GM15510 (cell line): ENCODE measurements around the gene EVI5.

Experiments used
- POLR2A ChIP-seq: IDR thresholded peaks from 3 replicates; pipeline ENCODE4 v1.6.1; 2011; ENCODE audit warnings: borderline replicate concordance; ENCODE audit not compliant: insufficient read length; ENCODE audit errors: extremely low read depth

Gene EVI5

DNA sequence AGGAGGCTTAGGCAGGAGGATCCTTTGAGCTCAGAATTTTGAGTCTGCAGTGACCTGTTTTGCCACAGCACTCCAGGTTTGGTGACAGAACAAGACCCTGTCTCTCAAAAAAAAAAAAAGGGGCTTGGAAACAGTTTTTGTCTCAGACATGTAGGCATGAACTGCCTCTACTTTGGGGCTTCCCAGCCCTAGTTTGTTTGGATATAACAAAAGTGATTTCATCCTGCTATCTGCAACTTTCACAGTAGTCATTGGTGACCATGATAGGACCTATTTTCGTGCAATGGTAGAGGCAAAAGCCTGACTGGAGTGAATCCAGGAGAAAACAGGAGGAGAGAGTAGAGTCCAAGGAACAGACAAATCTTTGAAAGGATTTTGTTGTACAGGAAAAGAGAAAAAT lies 20.3 kb upstream of the EVI5 start:
- TF ChIP-seq POLR2A = no peak

GRCh38 chr1:92804721-92805201 lies 19.9 kb upstream of the EVI5 start:
- no peak for TF ChIP-seq POLR2A

- no peak for TF ChIP-seq POLR2A
Measured at GRCh38 chr1:92803140-92803887, 18.4 kb upstream of the EVI5 start.

DNA sequence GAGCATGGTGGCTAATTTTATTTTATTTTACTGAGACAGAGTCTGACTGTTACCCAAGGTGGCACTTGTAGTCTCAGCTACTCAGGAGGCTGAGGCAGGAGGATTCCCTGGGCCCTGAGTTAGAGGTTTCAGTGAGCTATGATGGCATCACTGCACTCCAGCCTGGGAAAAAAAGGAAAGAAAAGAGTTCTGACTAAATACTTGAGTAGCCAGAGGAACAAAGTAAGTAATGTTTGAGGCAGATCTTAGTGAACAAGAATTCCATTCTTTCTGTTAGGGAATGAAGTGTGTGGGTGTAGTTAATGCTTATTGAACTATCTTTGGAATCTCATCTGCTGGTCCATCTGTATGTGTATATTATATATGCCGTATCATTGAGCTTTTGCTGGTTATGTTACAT lies 13.1 kb upstream of the EVI5 start:
- no peak for TF ChIP-seq POLR2A

DNA sequence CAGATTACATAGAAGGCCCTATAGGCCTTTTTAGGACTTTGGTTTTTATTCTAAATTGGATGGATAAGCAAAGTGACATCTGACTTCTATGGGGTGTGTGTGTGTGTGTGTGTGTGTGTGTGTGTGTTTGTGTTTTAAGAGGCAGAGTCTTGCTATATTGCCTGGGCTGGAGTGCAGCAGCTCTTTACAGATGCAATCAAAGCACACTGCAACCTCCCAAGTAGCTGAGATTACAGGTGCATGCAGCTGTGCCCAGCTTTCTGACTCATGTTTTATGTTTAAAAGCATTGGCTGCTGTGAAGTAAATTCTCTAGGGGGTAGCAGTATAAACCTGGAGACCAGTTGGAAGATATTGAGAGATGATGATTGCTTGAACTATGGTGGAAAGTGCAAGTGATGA lies 12.4 kb upstream of the EVI5 start:
- no peak for TF ChIP-seq POLR2A

DNA sequence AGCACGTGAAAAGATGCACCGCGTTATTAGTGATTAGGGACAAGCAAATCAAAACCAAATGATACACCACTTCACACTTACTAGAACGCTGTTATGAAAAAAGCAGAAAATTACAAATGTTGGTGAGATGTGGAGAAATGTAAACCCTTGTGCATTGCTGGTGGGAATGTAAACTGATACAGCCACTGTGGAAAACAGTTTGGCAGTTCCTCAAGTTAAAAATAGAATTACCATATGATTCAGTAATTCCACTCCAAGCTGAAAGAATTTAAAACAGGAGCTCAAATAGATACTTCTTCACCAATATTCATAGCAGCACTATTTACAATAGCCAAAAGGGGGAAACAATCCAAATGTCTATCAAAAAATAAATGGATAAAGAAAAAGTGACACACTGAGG lies 10.3 kb upstream of the EVI5 start:
- no peak for TF ChIP-seq POLR2A

DNA sequence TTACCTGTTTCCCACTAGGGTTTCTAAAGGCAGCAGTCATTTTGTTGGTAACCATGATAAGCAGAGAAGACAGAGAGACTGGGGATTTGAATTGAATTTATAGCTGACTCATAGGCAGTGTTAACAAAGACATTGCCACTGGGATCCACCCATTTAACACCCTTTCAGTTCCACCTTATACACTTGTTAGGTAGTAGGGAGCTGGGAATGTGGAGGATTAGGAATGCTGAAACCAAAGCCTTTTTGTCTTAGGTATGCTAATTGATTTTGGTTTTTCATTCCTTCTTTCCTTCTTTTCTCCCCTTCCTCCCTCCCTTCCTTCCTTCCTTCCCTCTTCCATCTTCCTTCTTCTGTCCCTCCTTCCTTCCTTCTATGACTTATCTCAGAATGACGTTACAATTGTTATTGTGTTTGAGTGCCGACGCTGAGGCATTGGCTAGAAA lies 7.5 kb upstream of the EVI5 start:
- TF ChIP-seq POLR2A = no peak

- no peak for TF ChIP-seq POLR2A
Measured at GRCh38 chr1:92791487-92792066, 6.7 kb upstream of the EVI5 start.

DNA sequence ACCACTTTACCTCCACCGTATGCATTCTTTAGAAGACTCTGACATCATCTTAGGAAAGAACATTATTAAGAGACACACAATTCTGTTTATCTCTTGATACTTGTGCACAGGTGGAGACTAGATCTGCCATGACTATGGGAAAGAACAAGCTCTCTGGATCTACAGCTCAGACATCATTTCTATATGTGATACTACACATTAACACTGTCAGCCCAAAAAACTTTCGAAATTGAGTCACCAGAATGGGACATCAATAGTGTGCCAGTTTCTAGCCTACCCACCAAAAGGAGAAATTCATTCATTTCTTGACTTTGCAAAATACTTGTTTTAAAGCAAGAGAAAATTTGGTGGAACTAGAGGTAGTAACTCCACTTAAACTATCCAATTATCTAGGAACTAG lies 6.0 kb upstream of the EVI5 start:
- TF ChIP-seq POLR2A = no peak

DNA sequence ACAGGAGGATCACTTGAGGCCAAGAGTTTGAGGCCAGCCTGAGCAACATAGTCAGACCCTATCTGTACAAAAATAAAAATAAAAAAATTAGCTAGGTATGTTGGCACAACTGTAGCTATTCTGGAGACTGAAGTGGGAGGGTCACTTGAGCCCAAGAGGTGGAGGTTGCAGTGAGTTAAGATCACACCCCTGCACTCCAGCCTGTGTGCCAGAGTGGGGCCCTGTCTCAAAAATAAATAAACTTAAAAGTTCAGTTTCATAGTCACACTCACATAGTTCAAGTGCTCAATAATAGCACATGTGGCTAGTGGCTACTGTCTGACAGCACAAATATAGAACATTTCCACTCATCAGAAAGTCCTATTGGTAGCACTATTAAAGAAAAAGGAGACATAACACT lies 5.2 kb upstream of the EVI5 start:
- TF ChIP-seq POLR2A = no peak

DNA sequence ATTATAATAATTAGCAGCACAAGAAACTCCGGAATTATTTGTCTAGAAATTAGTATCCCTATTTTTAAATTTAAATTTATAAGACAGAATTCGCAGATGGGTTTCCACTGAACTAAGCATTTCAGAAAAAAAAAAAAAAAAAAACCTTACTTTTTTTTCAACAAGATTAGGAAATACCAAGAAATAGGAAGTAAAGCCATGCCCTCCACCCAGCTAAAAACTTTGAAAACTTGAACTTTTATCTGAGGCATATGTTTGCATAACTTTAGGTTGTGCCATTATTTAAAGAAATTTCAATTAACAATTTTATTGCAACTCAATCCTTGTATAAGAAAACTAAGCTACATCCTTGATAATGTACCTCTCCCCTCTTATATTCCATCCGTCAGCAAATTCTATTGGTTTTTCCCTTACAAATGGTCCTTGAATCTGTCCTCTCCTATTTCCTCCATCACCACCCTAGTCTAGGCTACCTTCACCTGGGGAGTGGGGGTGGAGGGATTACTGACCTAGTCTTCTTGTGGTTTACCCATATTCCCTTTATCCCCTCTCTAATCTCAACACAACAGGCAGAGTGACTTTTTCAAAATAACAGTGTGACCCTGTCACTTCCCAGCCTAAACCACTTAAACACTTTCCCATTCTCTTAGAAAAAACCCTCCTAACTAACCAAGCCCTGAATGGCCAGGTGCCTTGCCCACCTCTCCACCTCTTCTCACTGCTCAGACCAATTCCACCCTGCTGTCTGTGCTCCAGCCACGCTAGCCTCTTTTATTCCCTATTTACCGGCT lies 1.4 kb upstream of the EVI5 start:
- no peak for TF ChIP-seq POLR2A

DNA sequence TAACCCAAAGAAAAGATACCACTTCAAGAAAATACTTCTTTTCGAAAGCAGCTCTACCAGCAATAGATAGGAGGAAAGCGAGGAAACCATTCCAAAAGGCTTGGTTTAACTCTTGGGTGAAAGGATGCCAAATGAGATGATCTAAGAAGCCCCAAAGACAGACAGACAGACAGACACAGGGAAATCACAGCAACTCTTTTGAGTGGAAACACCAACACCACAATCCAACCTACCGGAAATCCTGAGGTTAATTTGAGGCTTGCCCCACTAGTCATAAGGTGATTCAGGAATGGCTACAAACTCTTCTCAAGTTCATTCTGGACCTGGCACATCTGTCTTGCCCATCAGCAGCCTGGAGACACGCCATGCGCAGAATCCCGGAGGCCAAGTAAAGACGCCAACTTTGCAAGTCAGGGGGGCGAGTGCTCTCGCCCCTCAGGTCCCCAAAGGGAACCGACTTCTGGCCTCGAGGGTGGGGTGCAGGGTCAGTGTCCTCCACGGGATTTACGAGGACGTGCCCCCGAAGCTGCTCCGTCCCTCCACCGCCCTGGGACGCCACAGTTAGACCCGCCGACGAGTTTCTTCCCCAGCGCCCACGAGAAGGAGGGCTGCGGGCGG lies 778 bp downstream of the EVI5 start:
- TF ChIP-seq POLR2A = no peak

GRCh38 chr1:92778376-92778775 lies 6.5 kb downstream of the EVI5 start:
- no peak for TF ChIP-seq POLR2A

DNA sequence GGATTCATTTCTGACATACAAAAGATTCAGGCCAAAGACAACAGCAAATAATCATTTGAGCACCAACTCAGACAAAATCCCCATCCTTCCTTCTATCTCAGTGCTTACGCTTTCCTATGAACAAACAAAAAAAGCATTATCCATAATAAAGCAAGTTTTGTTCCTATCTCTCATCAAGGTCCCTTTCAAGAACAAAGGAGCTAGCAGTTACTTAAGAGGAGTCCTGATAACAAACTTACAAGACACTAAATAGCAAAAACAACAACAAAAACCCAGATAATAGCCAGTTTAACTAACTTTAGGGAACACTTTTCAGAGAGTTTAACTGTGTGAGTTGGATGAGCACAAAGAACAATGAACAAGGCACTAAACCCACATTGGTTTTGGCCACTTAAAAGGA lies 10.5 kb downstream of the EVI5 start:
- TF ChIP-seq POLR2A = no peak

- no peak for TF ChIP-seq POLR2A
Measured at GRCh38 chr1:92769856-92770255, 15.1 kb downstream of the EVI5 start.
